Osteocyte (in vitro differentiated cells): Measurements from ENCODE around the gene ATXN1. TPM values are rescaled to one million over a fixed set of nuclear protein-coding genes. Genes with fewer than 3 reads are reported as not detected.

Source experiments
- DNase-seq: peaks from one replicate; pipeline ENCODE4 v3.0.0; 2021; ENCODE audit warnings: mixed read lengths; ENCODE audit not compliant: unreplicated experiment; ENCODE audit errors: extremely low spot score
- H3K27ac Mint-ChIP-seq: one replicate; pipeline ENCODE4 v1.8.0; 2021; ENCODE audit warnings: mild to moderate bottlenecking, mixed read lengths; ENCODE audit not compliant: unreplicated experiment
- H3K27me3 Mint-ChIP-seq: one replicate; pipeline ENCODE4 v1.8.0; 2021; ENCODE audit warnings: mixed read lengths; ENCODE audit not compliant: unreplicated experiment
- H3K36me3 Mint-ChIP-seq: one replicate; pipeline ENCODE4 v1.8.0; 2021; ENCODE audit warnings: mixed read lengths; ENCODE audit not compliant: unreplicated experiment
- H3K4me1 Mint-ChIP-seq: one replicate; pipeline ENCODE4 v1.8.0; 2021; ENCODE audit warnings: mixed read lengths; ENCODE audit not compliant: unreplicated experiment
- H3K4me3 Mint-ChIP-seq: one replicate; pipeline ENCODE4 v1.8.0; 2021; ENCODE audit warnings: mild to moderate bottlenecking, moderate library complexity, mixed read lengths; ENCODE audit not compliant: unreplicated experiment
- H3K9me3 Mint-ChIP-seq: one replicate; pipeline ENCODE4 v1.8.0; 2021; ENCODE audit warnings: mixed read lengths; ENCODE audit not compliant: unreplicated experiment
- total RNA-seq: library from RNA; stranded (reverse); gene quantifications from 2 replicates; pipeline ENCODE4 v1.2.1, GENCODE V29; 2021
- TF ChIP-seq, protein P1 (sequence below): fragments of 200-600 bp; sonication (generic); IDR thresholded peaks from 2 replicates; pipeline ENCODE4 v1.5.0; 2021; ENCODE audit warnings: antibody characterized with exemption, mild to moderate bottlenecking, moderate library complexity

ATXN1 gene
- total RNA-seq, 1 donor from 2014 or later: 54.4 TPM

DNA sequence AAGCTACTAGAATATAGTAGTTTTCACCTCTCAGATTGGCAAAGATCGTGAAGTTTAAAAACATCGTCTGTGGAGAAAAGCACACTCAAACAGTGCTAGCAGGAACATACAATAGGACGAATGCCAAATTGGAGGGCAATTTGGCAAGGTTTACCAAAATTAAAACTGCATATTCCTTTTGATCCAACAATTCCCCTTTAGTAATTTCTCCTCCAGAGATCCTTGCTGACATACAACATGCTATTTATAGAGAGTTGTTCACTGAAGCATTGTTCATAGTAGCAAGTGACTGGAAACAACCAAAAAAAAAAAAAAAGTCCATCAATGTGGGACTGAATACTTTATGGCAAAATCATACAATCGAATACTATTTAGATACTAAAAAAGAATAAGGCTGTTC is 202.2 kb downstream of the ATXN1 start:
- H3K36me3 Mint-ChIP-seq: peaks cover 5% of the 10 kb centered on the region
- H3K4me1 Mint-ChIP-seq: no peaks in the 10 kb centered on the region
- no peak for DNase-seq
- no peaks in the 10 kb centered on the region for H3K27me3 Mint-ChIP-seq
- TF ChIP-seq, protein P1, sequence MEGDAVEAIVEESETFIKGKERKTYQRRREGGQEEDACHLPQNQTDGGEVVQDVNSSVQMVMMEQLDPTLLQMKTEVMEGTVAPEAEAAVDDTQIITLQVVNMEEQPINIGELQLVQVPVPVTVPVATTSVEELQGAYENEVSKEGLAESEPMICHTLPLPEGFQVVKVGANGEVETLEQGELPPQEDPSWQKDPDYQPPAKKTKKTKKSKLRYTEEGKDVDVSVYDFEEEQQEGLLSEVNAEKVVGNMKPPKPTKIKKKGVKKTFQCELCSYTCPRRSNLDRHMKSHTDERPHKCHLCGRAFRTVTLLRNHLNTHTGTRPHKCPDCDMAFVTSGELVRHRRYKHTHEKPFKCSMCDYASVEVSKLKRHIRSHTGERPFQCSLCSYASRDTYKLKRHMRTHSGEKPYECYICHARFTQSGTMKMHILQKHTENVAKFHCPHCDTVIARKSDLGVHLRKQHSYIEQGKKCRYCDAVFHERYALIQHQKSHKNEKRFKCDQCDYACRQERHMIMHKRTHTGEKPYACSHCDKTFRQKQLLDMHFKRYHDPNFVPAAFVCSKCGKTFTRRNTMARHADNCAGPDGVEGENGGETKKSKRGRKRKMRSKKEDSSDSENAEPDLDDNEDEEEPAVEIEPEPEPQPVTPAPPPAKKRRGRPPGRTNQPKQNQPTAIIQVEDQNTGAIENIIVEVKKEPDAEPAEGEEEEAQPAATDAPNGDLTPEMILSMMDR: no peak
- no peak overlapping the region for H3K4me3 Mint-ChIP-seq
- H3K27ac Mint-ChIP-seq: no peak overlapping the region
- H3K9me3 Mint-ChIP-seq: no peaks in the 10 kb centered on the region

DNA sequence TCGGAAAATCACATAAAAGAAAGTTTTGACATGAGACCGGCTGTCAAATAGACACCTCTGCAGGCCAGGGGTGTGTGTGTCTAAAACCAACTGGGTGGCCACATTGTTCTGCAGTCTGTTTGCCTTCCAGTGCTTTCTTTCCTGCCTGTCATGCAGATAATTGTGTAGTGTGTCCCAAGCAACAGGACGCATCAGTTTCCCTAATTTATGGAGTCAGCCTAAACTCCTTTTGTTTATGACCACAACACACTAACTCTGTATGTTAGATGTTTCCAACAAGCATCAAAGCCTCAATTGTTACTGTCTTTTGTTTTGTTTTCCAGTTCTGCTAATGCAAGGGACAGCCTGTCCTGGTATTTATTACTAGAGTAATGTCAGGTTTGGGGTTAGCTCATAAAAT is 205.7 kb downstream of the ATXN1 start:
- no peak for DNase-seq
- TF ChIP-seq, protein P1: no peak
- H3K4me3 Mint-ChIP-seq: no peak overlapping the region
- no peaks in the 10 kb centered on the region for H3K27me3 Mint-ChIP-seq
- no peaks in the 10 kb centered on the region for H3K4me1 Mint-ChIP-seq
- H3K36me3 Mint-ChIP-seq: peaks cover 11% of the 10 kb centered on the region
- H3K27ac Mint-ChIP-seq: no peak overlapping the region
- no peaks in the 10 kb centered on the region for H3K9me3 Mint-ChIP-seq

DNA sequence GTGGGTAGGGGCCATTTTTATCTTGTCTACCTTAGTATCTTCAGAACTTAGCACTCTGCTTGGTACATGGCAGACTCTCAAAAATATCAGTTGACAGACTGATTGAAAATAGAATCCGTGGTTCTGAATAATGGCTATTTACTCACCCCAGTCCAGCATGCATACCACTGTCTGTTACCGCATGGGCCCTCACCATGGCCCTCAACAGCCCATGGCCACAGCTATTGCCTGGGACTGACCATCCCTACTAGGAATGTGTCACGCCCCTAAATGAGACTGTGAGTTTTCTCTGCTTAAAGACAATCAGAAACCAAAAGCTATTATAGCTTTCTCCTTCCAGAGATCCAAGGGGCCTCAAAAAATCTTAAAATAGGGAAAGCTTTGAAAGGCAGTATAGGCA is 207.7 kb downstream of the ATXN1 start:
- Mint-ChIP-seq H3K9me3 (no peaks in the 10 kb centered on the region), H3K4me3 (no peak overlapping the region), H3K4me1 (no peaks in the 10 kb centered on the region), H3K36me3 (peaks cover 13% of the 10 kb centered on the region), H3K27ac (no peak overlapping the region), H3K27me3 (no peaks in the 10 kb centered on the region)
- DNase-seq: no peak
- TF ChIP-seq, protein P1: no peak

DNA sequence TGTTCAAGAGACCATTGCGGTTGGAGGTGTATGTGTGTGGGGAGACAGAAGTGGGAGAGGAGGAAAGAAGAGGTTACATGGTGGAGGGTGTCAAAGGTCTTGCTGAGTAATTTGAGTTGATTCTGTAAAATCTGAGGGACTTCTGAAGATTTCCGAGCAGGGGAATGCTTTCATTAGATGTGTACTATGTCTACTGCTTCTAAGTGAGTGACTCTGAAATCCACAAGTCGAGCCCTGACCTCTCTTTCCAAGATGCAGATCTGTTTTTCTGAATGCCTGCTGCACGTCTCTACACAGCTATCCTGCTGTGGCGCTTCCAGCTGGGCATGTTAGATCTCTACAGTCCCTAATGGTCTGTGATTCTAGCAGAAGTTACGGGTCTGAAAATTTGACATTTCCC is 209.8 kb downstream of the ATXN1 start:
- TF ChIP-seq, protein P1: no peak
- Mint-ChIP-seq H3K4me1 (no peaks in the 10 kb centered on the region), H3K9me3 (no peaks in the 10 kb centered on the region), H3K27ac (no peak overlapping the region), H3K4me3 (no peak overlapping the region), H3K27me3 (no peaks in the 10 kb centered on the region), H3K36me3 (peaks cover 13% of the 10 kb centered on the region)
- DNase-seq: no peak

DNA sequence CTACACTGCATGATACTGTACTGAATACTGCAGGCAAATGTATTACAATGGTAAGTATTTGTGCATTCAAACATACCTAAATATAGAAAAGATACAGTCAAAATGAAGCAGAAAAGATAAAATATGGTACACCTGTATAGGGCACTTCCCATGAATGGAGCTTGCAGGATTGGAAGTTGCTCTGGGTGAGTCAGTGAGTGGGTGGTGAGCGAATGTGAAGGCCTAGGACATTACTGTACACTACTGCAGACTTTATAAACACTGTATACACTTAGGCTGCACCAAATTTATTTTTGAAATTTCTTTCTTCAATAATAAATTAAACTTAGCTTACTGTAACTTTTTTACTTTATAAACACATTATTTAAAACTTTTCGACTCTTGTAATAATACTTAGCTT is 213.1 kb downstream of the ATXN1 start:
- Mint-ChIP-seq H3K36me3 (peaks cover 17% of the 10 kb centered on the region), H3K9me3 (no peaks in the 10 kb centered on the region), H3K4me3 (no peak overlapping the region), H3K4me1 (peaks cover 14% of the 10 kb centered on the region), H3K27ac (no peak overlapping the region), H3K27me3 (no peaks in the 10 kb centered on the region)
- no peak for DNase-seq
- TF ChIP-seq, protein P1: no peak
